ENCODE data around the gene AGT.
A peak's percentile ranks its signal among the peaks of the same experiment; 100 is the strongest.

The AGT gene

GRCh38 chr1:230713915-230714764 is at the start of gene AGT:
Gene AGT (minus strand): TSS chr1:230714122. CDS start chr1:230710823, 3,299 bp downstream.
- peak; percentile 30 for DNase-seq

- no peak for DNase-seq
Observed at GRCh38 chr1:230761443-230762167, 47.7 kb upstream of the AGT start.

GRCh38 chr1:230760360-230760827 is 46.5 kb upstream of the AGT start:
- DNase-seq = peak; percentile 60

- no peak for DNase-seq
Observed at GRCh38 chr1:230759369-230760065, 45.6 kb upstream of the AGT start.

- DNase-seq = peak; percentile 17
Observed at GRCh38 chr1:230758709-230759368, 44.9 kb upstream of the AGT start.

GRCh38 chr1:230757856-230758708 is 44.2 kb upstream of the AGT start:
- no peak for DNase-seq

GRCh38 chr1:230754796-230755195 is 40.9 kb upstream of the AGT start:
- DNase-seq = no peak

- peak; percentile 87 for DNase-seq
Observed at GRCh38 chr1:230753586-230754251, 39.8 kb upstream of the AGT start.

GRCh38 chr1:230753191-230753585 is 39.3 kb upstream of the AGT start:
- DNase-seq = peak; percentile 9

GRCh38 chr1:230752407-230752806 is 38.5 kb upstream of the AGT start:
- peak; percentile 85 for DNase-seq

GRCh38 chr1:230750986-230751625 is 37.2 kb upstream of the AGT start:
- no peak for DNase-seq

GRCh38 chr1:230750576-230750975 is 36.7 kb upstream of the AGT start:
- peak; percentile 11 for DNase-seq

GRCh38 chr1:230749635-230750034 is 35.7 kb upstream of the AGT start:
- DNase-seq = no peak

GRCh38 chr1:230749150-230749549 is 35.2 kb upstream of the AGT start:
- no peak for DNase-seq

GRCh38 chr1:230747890-230748800 is 34.2 kb upstream of the AGT start:
- peak; percentile 53 for DNase-seq

GRCh38 chr1:230747127-230747730 is 33.3 kb upstream of the AGT start, which contains the start of gene CAPN9:
Gene CAPN9 (plus strand): TSS chr1:230747388. CDS start chr1:230747497, 109 bp downstream.
- DNase-seq = no peak

- no peak for DNase-seq
Observed at GRCh38 chr1:230746617-230747016, 32.7 kb upstream of the AGT start.

GRCh38 chr1:230745071-230745470 is 31.1 kb upstream of the AGT start:
- DNase-seq = no peak

- DNase-seq = no peak
Observed at GRCh38 chr1:230744382-230744781, 30.5 kb upstream of the AGT start.
